Tibial artery (tissue), 4 donors: ENCODE data around the gene MC1R.
A peak's percentile ranks its signal among the peaks of the same experiment; 100 is the strongest.

Experiments used
- DNase-seq, 2 donors: peaks; one replicate each; pipeline ENCODE4 v3.0.0-alpha.2; 2019
- H3K27ac ChIP-seq, 2 donors: fragments of 200-600 bp; sonication (generic) in 1 of 2; 1 replicate in 1 of 2; 2 replicates in 1 of 2; pipeline ENCODE4 v1.5.1; 2018 to 2019; ENCODE audit warnings: mild to moderate bottlenecking in 1 of 2
- H3K27me3 ChIP-seq, 2 donors: fragments of 200-600 bp; sonication (generic) in 1 of 2; one replicate each; pipeline versions ENCODE4 v1.5.1 to v1.6.0; 2016 to 2019
- H3K36me3 ChIP-seq, 3 donors: fragments of 200-600 bp; sonication (generic) in 2 of 3; one replicate each; pipeline ENCODE4 v1.5.1; 2016 to 2019; ENCODE audit warnings: mild to moderate bottlenecking in 2 of 3
- H3K4me1 ChIP-seq, 4 donors: fragments of 200-600 bp; sonication (generic) in 2 of 4; 1 replicate in 3 of 4; 2 replicates in 1 of 4; pipeline ENCODE4 v1.5.1; 2016 to 2019
- H3K4me3 ChIP-seq, 2 donors: fragments of 200-600 bp; sonication (generic) in 1 of 2; 1 replicate in 1 of 2; 2 replicates in 1 of 2; pipeline ENCODE4 v1.5.1; 2018 to 2019; ENCODE audit warnings: mild to moderate bottlenecking in 2 of 2
- H3K9me3 ChIP-seq, 3 donors: fragments of 200-600 bp; sonication (generic) in 1 of 3; one replicate each; pipeline ENCODE4 v1.5.1; 2016 to 2019
- CTCF ChIP-seq, 2 experiments: fragments of 200-600 bp in 1 of 2; fragments of 450-650 bp in 1 of 2; IDR thresholded peaks; one replicate each; pipeline ENCODE4 v1.5.1; 2017 to 2019; ENCODE audit warnings: antibody characterized with exemption in 2 of 2, mild to moderate bottlenecking in 1 of 2, moderate library complexity in 1 of 2
- intact Hi-C: fragments of 100-400 bp; cut with DNase I; formaldehyde crosslinking; loops from one replicate; pipeline ENCODE4 v1.15.0; 2023; ENCODE audit warnings: low total_unique reads

The MC1R gene

DNA sequence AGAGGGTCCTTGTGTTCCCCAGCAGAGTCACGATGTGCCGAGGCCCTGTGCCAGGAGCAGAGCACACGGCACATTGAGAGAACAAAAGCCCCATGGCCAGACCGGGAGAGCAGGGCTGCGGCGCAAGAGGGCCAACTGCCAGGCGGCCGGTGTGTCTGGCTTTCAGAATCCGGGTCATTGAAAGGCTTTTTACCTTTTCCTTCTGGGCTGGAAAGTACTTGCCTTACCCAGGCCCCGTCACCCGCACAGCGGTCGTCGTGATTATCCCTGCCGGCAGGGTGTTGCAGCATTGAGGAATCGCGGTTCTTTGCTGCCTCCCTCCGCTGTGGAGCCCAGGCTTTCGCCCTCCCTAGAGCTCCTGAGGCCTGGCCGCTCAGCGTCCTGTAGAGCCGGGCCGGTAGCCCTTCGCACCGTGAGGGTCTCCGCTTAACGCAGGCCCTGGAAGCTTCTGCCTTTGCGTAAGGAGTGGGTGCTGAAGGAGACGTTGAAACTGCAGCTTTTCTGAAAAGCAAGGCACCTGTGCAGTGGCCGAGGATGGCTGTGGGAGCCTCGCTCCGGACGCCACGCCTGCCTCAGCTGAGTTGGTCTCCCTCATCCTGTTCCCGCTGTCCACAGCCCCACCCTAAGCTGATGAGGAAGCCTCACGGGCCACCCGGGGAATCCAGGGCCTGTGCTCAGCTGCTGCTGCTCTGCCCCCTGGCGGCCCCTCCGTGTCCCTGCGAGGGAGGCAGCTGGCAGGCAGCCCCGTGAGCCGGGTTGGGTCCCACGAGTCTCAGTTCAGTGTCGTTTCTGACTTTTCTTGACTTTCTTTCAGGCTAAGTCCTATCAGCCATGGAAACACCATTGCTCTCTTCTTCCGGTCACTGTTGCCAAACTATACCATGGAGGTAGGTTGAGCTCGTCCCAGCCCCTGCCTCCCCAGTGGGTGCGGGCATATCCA, 8.6 kb upstream of the MC1R start:
- Histone ChIP-seq H3K36me3 (peaks cover 29 to 83% (median 67%) of the 10 kb centered on the region in 3 donors), H3K4me3 (no peak overlapping the region), H3K27me3 (no peaks in the 10 kb centered on the region), H3K9me3 (no peaks in the 10 kb centered on the region), H3K4me1 (peaks cover 0 to 6% (median 0%) of the 10 kb centered on the region in 4 donors), H3K27ac (no peak overlapping the region)
- DNase-seq, result peak; percentile 75 to 82
- TF ChIP-seq CTCF (IDR thresholded peaks at IDR 0.05), result peak; percentile 65 to 80
- intact Hi-C loops, result no loop called here

DNA sequence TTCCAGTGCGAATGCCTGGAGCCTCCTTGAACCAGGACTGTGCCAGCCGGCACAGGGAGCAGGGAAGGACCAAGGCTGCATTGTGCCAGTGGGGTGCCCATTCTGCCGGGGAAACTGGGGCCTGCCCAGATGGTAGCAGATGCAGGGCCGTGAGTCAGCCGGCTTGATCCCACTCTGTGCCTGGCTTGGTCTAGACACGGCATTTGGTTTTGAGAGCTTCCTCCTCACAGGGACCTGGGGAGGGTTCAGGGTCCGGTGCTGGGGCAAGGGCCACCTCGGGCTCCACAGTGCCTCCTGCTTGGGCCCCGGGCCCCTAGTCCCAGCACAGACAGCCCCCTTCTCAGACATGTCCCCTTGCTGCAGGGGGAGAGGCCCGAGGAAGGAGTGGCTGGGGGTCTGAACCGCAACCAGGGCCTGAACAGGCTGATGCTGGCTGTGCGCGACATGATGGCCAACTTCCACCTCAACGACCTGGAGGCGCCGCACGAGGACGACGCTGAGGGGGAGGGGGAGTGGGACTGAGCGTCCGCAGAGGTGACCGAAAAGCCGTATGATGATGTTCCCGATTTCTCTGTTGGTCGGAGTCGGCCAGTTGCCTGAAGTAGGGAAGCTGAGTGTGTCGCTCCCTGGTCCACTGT, 7.8 kb upstream of the MC1R start:
- no peaks in the 10 kb centered on the region for H3K9me3 ChIP-seq
- DNase-seq, result no peak
- no peak overlapping the region for H3K4me3 ChIP-seq

DNA sequence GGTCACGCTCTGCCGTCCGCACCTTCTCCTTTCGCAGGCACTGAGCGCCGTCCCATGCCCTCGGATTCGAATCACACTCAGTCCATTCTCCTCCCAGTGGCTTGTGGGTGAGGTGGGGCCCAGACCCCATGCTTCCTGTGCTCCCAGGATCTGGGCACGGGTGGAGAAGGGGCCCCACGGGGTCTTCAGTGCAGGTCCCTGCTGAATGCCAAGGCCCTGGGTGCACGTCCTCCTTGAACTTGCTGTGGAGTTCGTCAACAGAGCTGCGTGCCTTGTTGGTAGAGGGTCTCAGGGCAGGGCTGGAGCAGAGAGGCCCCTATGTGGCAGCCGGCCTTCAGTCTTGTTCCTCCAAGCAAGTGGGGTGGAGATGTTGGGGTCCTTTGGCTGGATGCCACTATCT, 7.3 kb upstream of the MC1R start:
- peak in 1 of 2 donors; percentile 65 for DNase-seq
- H3K36me3 ChIP-seq, result peaks cover 24 to 70% (median 54%) of the 10 kb centered on the region in 3 donors
- no peaks in the 10 kb centered on the region for H3K27me3 ChIP-seq
- no peak for TF ChIP-seq CTCF (IDR thresholded peaks at IDR 0.05)
- intact Hi-C loops, result no loop called here
- no peaks in the 10 kb centered on the region for H3K9me3 ChIP-seq
- H3K4me3 ChIP-seq, result no peak overlapping the region
- H3K4me1 ChIP-seq, result peaks cover 0 to 6% (median 0%) of the 10 kb centered on the region in 4 donors
- no peak overlapping the region for H3K27ac ChIP-seq

More for the DNA sequence above, 7.8 kb upstream of the MC1R start:
- peaks cover 0 to 6% (median 0%) of the 10 kb centered on the region in 4 donors for H3K4me1 ChIP-seq
- intact Hi-C loops, result no loop called here
- no peak overlapping the region for H3K27ac ChIP-seq
- TF ChIP-seq CTCF (IDR thresholded peaks at IDR 0.05), result no peak
- H3K27me3 ChIP-seq, result no peaks in the 10 kb centered on the region
- peaks cover 29 to 76% (median 59%) of the 10 kb centered on the region in 3 donors for H3K36me3 ChIP-seq

DNA sequence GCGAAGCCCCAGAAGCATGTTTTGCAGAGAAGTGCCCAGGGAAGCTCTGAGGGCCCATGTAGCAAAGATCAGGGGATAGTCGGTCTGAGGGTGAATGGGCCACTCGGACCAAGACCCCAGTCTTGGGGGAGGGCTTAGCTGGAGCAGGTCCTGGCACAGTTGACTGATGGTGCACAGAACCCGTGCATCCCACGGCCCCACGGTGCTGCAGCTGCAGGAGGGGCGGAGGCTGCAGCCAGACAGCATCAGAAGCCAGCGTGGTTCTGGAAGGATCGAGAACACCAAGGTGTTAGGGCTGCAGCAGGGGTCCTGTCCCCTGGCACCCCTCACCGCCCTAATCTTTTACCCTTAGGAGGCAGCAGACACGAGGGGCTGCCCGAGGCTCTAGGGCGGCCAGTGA, 6.5 kb upstream of the MC1R start:
- TF ChIP-seq CTCF (IDR thresholded peaks at IDR 0.05), result no peak
- Histone ChIP-seq H3K27me3 (no peaks in the 10 kb centered on the region), H3K4me1 (peaks cover 0 to 6% (median 0%) of the 10 kb centered on the region in 4 donors), H3K27ac (no peak overlapping the region), H3K4me3 (no peak overlapping the region), H3K36me3 (peaks cover 16 to 63% (median 46%) of the 10 kb centered on the region in 3 donors), H3K9me3 (no peaks in the 10 kb centered on the region)
- intact Hi-C loops, result no loop called here
- DNase-seq, result no peak

GRCh38 chr16:89912627-89913026, 6.0 kb upstream of the MC1R start:
- Histone ChIP-seq H3K27me3 (no peaks in the 10 kb centered on the region), H3K9me3 (no peaks in the 10 kb centered on the region), H3K27ac (no peak overlapping the region), H3K36me3 (peaks cover 15 to 58% (median 41%) of the 10 kb centered on the region in 3 donors), H3K4me1 (peaks cover 0 to 10% (median 3%) of the 10 kb centered on the region in 4 donors), H3K4me3 (no peak overlapping the region)
- intact Hi-C loops, result no loop called here
- no peak for DNase-seq
- no peak for TF ChIP-seq CTCF (IDR thresholded peaks at IDR 0.05)
